Right lobe of liver (tissue), 6 donors: Measurements from ENCODE around the gene CTDSPL2. TPM values are rescaled to one million over a fixed set of nuclear protein-coding genes. Genes with fewer than 3 reads are reported as not detected.
A peak's percentile ranks its signal among the peaks of the same experiment; 100 is the strongest.
"Not testable (repeated sequence)": the region's sequence is repeated elsewhere in the genome, so short reads cannot be mapped to it uniquely, and the experiment has no call there.

Experiments used
- ATAC-seq, 4 donors: fragments of 200-7000 bp; cut with Tn5 transposase; one replicate each; pipeline ENCODE4 v1.9.1; 2020; ENCODE audit warnings: mild to moderate bottlenecking in 4 of 4, moderate library complexity in 4 of 4
- DNase-seq, 3 donors: peaks; one replicate each; pipeline ENCODE4 v3.0.0-alpha.2; 2020
- H3K27ac ChIP-seq, 3 donors: fragments of 200-600 bp; one replicate each; pipeline ENCODE4 v1.8.0; 2022
- H3K27me3 ChIP-seq, 2 donors: fragments of 200-600 bp; one replicate each; pipeline ENCODE4 v1.8.0; 2022
- H3K36me3 ChIP-seq, 4 donors: fragments of 200-600 bp; sonication (generic) in 1 of 4; one replicate each; pipeline versions ENCODE4 v1.5.1 to v1.8.0; 2017 to 2022; ENCODE audit warnings: control low read depth in 1 of 4
- H3K4me1 ChIP-seq, 4 donors: fragments of 200-600 bp; sonication (generic) in 1 of 4; one replicate each; pipeline versions ENCODE4 v1.5.1 to v1.8.0; 2017 to 2022; ENCODE audit warnings: control low read depth in 1 of 4
- H3K4me3 ChIP-seq, 3 donors: fragments of 200-600 bp; one replicate each; pipeline ENCODE4 v1.8.0; 2022
- H3K9me3 ChIP-seq, 4 donors: fragments of 200-600 bp; sonication (generic) in 1 of 4; one replicate each; pipeline versions ENCODE4 v1.5.1 to v1.8.0; 2017 to 2022; ENCODE audit warnings: control low read depth in 1 of 4
- CTCF ChIP-seq, 4 donors: fragments of 200-600 bp in 3 of 4; fragments of 450-650 bp in 1 of 4; IDR thresholded peaks; one replicate each; pipeline versions ENCODE4 v1.5.1 to v1.8.0; 2016 to 2022; ENCODE audit warnings: antibody characterized with exemption in 4 of 4, mild to moderate bottlenecking in 2 of 4
- POLR2A ChIP-seq: fragments of 450-650 bp; IDR thresholded peaks from one replicate; pipeline ENCODE4 v1.6.1; 2017; ENCODE audit warnings: antibody characterized with exemption, mild to moderate bottlenecking
- WGBS: methylation state at CpG from one replicate; pipeline ENCODE4 v1.1.6; 2018; ENCODE audit warnings: low coverage, low lambda C conversion rate; ENCODE audit not compliant: insufficient coverage; ENCODE audit errors: missing lambda C conversion rate; 5-methylcytosine and 5-hydroxymethylcytosine counted together
- intact Hi-C, 2 donors: fragments of 100-400 bp; cut with DNase I; formaldehyde crosslinking; loops; one replicate each; pipeline versions ENCODE4 v1.11.2 to v1.14.1; 2022
- total RNA-seq, 6 experiments: library from RNA; depleted of rRNA in 2 of 6; stranded (reverse); fragments of >200 nt in 2 of 6; fragmentation: NEBNext Ultra II Directional in 3 of 6; extraction: Animal tissue kit (Norgen Biotek cat#: 25700) in 3 of 6; gene quantifications; one replicate each; pipeline versions ENCODE4 v1.1.0 to v1.2.4, GENCODE V29; 2016 to 2023
- donor health status: DM: no; HTN: yes; CAD: no.
- donor health status: DM: no; HTN: no; CAD: no.
- donor health status: DM: no; HTN: no; CAD: no.
- donor health status: DM: no; HTN: yes; CAD: no.
- donor health status: DM: no; HTN: yes; CAD: no.

The CTDSPL2 gene
- total RNA-seq, 6 experiments from 2014 or later: 7.6 to 26.1 (median 15.0) TPM

- H3K27me3 ChIP-seq: no peaks in the 10 kb centered on the region
- DNase-seq (no peak), ATAC-seq (no peak)
- H3K27ac ChIP-seq: no peak overlapping the region
- no peaks in the 10 kb centered on the region for H3K9me3 ChIP-seq
- no peaks in the 10 kb centered on the region for H3K4me1 ChIP-seq
- 100% methylated on average over 1 of the region's 11 CpGs for WGBS
- TF ChIP-seq POLR2A: no peak
- no peak overlapping the region for H3K4me3 ChIP-seq
- H3K36me3 ChIP-seq: no peaks in the 10 kb centered on the region
- intact Hi-C loops: no loop called here
These were observed 20.4 kb downstream of the CTDSPL2 start for GRCh38 chr15:44447772-44448376.

GRCh38 chr15:44450172-44450571 lies 22.7 kb downstream of the CTDSPL2 start:
- WGBS: 30% methylated on average over 1 of the region's 1 CpG
- H3K27me3 ChIP-seq: no peaks in the 10 kb centered on the region
- ATAC-seq (no peak), DNase-seq (no peak)
- no peak overlapping the region for H3K4me3 ChIP-seq
- intact Hi-C loops: no loop called here
- H3K36me3 ChIP-seq: no peaks in the 10 kb centered on the region
- TF ChIP-seq CTCF (IDR thresholded peaks at IDR 0.05) (no peak), POLR2A (no peak)
- H3K9me3 ChIP-seq: no peaks in the 10 kb centered on the region
- no peaks in the 10 kb centered on the region for H3K4me1 ChIP-seq
- H3K27ac ChIP-seq: no peak overlapping the region

GRCh38 chr15:44453578-44454283 lies 26.3 kb downstream of the CTDSPL2 start:
- intact Hi-C loops, H3K27ac ChIP-seq, H3K27me3 ChIP-seq, H3K36me3 ChIP-seq, H3K4me3 ChIP-seq, H3K4me1 ChIP-seq, ATAC-seq, DNase-seq, H3K9me3 ChIP-seq: not testable (repeated sequence)
- 87% methylated on average over 3 of the region's 6 CpGs for WGBS

- no peaks in the 10 kb centered on the region for H3K9me3 ChIP-seq
- peaks cover 0 to 11% (median 0%) of the 10 kb centered on the region in 4 donors for H3K4me1 ChIP-seq
- no peaks in the 10 kb centered on the region for H3K27me3 ChIP-seq
- no peak overlapping the region for H3K4me3 ChIP-seq
- peaks cover 0 to 12% (median 9%) of the 10 kb centered on the region in 4 donors for H3K36me3 ChIP-seq
- intact Hi-C loops: no loop called here
- DNase-seq (no peak), ATAC-seq (peak in 3 of 4 donors; percentile 43 to 48 (median 48))
- WGBS: 15% methylated on average over 4 of the region's 4 CpGs
- no peak overlapping the region for H3K27ac ChIP-seq
- TF ChIP-seq POLR2A (no peak), CTCF (IDR thresholded peaks at IDR 0.05) (no peak)
These were observed 31.0 kb downstream of the CTDSPL2 start for GRCh38 chr15:44458429-44458828.

- H3K4me1 ChIP-seq: no peaks in the 10 kb centered on the region
- H3K9me3 ChIP-seq: no peaks in the 10 kb centered on the region
- no peak overlapping the region for H3K4me3 ChIP-seq
- H3K27ac ChIP-seq: no peak overlapping the region
- ATAC-seq (no peak), DNase-seq (no peak)
- H3K27me3 ChIP-seq: no peaks in the 10 kb centered on the region
- intact Hi-C loops: no loop called here
- WGBS: 66% methylated on average over 3 of the region's 3 CpGs
- H3K36me3 ChIP-seq: no peaks in the 10 kb centered on the region
- TF ChIP-seq POLR2A (no peak), CTCF (IDR thresholded peaks at IDR 0.05) (no peak)
These were observed 41.4 kb downstream of the CTDSPL2 start for GRCh38 chr15:44468709-44469385.
